SK-N-MC (cell line): ENCODE measurements around the gene TLE4.

Experiments used
- EZH2 ChIP-seq: fragments of 200-600 bp; sonication (generic); IDR thresholded peaks from one replicate; pipeline ENCODE4 v1.6.1; 2017; ENCODE audit warnings: antibody characterized with exemption
- POLR2AphosphoS5 ChIP-seq: IDR thresholded peaks from 2 replicates; pipeline ENCODE4 v1.6.1; 2012; ENCODE audit warnings: mild to moderate bottlenecking, low read depth, low read length, borderline replicate concordance

- TF ChIP-seq POLR2AphosphoS5 (no peak), EZH2 (no peak)
Measured at GRCh38 chr9:79580055-79580454, 8.3 kb downstream of the TLE4 start.
